NCI-H187 (cell line): ENCODE measurements around the gene WFDC5.
A peak's percentile ranks its signal among the peaks of the same experiment; 100 is the strongest.

Experiments
- DNase-seq, 2 experiments: peaks; one replicate each; lab custom pipeline; 2025; lab: John Stamatoyannopoulos, UW

The WFDC5 gene

DNA sequence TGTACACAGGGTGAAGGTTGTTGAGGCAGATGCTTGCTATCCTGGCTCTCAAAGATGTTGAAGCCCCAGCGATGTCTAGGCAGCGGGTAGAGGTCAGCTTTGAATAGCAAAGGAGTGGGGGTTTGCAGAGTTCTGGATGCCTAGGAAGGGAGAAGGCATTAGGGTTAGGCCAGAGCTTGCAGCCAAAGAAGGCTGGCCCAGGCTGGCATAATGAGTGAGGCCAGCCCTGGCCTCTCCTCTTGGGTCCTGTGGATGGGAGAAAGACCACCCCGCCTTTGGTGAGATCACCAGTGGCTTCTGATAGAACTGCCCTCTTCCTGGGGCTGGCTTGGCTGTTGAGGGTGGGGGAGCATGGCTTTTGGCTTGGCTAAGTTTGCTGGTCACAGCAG is 406 bp upstream of the WFDC5 start:
- no peak for DNase-seq

DNA sequence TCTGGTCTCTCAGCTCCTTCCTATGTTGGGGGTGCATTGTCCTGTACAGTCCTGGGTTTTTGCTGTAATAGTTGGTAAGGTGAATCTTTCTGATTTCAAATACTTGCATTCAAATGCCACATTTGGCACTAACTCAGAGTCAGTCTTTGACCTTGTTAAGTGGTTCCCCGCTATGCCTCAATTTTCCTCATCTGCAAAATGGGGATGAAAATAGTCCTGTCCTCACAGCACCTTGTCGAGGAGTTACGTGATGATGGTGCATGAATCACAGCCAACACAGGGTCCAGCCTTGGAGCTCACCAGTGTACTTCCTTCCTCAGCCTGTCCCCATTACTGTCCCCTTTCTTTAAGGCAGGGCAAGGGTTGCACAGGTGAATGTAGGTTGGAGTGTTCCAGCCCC is 1.1 kb downstream of the WFDC5 start:
- DNase-seq, result no peak

DNA sequence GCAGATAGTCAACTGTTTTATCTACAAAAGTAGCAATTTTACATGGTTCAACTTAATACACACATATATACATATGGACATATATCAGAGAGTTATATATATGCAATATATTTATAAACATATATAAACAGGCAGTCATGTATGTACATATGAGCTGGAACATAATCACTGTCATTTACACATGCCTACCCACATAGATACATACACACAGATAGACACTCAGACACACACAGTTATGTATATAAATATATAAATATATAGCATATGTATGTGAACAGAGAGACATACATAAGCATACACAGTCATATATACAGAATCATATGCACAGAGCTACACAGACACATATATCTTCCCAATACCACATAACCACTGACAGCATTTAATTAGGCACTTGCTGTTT is 2.2 kb downstream of the WFDC5 start:
- no peak for DNase-seq

DNA sequence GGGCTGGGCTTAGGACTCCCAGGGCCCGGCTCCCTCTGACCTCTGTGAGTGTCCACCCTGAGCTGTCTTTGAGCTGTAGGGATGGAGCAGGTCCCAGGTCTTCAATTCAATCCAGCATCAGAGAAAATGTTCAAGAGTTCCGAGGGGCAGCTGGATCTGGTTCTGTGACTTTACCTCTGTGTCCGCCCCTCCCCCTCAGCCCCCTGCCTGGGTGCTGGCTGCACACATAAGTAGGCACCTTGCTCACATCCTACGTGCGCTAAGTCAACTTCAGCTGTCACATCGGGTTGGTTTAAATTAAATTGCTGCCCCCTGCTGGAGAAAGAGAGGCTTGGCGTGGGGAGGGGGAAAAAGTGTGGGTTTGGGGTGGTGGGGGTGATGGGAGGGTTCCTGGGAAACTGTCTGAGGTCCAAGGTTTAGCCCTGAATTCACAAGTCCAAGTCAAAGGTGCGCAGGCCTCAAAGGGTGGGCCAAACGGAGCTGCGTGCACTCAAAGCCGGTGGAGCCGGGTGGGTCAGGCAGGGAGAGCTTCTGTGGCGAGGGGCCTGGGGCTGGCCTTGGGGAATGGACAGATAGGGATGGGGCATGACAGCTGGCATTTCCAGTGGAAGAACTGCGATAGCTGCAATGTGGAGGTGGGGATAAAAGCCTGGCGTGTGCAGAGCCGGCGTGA is 3.0 kb downstream of the WFDC5 start:
- DNase-seq, result no peak

DNA sequence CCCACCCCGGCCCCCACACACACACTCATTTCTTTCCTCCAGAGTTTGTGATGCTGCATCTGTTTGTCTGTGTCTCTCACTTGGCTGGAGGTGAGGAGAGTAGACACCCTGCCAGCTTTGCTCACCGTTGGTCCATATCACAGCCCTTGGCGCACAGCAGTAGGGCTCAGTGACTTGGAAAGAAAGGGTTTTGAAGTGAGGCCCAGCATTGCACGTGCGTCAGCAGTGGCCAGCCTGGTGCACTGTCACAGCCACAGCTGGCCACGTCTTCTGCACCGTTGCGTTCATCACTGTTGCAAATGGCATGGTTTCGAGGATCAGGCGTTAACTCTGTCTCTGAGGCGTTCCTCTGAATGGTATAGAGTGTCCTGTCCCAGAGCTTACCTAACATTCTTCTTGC is 3.7 kb downstream of the WFDC5 start:
- DNase-seq, result no peak

DNA sequence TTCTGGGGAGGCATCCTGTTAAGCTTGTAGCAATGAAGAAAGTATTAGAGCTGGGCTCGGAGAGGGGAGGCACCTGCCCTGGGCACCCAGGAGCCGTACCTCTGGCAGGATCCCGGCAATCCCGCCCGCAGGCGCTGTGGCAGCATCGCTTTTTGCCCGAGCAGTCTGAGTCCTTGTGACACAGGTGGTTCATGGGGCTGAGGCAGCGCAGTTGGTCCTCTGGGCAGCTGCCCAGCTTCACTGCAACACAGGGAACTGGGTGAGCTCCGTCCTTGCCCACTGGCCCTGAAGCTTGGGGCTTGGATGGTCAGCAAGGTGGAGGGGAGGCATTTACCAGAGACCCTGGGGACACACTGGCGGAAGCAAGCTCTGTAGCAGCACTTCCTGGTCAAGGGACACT is 4.7 kb downstream of the WFDC5 start:
- no peak for DNase-seq

DNA sequence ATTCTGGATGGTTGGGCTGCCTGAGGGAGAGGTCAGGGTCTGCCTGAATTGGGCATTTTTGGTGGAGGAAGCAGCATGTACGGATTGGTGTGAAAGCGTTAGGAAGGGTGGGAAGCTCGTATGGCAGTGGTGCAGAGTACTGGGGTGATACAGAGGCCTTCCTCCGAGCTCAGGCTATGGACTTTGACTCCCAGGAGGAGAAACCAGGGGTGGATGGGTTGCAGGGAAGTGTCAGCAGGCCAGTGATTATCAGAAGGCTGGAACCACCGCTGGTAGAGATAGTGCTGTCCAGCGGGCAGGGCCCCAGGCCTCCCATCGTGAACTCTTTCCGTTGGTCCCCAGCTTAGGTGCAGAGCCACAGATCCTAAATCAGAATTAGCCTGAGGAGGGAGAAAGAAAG is 5.3 kb downstream of the WFDC5 start:
- no peak for DNase-seq

DNA sequence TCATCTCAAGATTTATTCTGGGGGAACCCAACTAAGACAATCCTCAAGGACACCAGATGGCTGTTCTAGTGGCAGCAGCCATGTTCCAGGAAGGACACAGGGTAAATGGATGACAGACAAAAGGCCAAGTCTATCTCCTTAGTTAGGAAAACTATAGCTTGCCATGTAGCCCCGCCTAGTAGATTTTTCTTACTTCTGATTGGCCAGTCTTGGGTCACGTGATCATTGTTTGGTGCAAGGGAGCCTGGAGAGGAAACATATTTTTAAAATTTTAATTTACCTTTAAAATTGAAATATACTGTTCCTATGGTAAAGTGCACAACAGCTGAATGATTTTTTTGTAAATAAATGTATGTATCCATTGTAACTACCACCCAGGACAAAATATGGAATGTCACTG is 9.7 kb downstream of the WFDC5 start:
- DNase-seq, result no peak

DNA sequence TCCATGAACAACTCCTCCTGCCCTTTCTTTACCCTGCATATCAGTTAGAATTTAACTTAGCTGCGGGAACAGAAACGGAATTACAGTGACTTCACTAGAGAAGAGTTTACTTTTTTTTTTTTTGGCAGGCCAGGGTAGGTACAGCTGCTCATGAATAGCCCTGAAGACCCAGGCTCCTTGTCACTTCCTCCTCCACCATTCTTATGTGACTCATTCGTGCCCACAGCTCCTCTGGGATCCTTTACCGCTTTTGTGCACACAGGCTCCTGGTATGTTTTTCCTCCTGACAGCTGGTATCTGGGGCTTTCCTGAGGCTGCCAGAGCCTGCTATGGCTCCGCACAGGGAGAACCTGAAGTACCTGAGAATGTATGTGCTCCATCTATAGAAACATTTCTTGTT is 10.2 kb downstream of the WFDC5 start:
- no peak for DNase-seq

DNA sequence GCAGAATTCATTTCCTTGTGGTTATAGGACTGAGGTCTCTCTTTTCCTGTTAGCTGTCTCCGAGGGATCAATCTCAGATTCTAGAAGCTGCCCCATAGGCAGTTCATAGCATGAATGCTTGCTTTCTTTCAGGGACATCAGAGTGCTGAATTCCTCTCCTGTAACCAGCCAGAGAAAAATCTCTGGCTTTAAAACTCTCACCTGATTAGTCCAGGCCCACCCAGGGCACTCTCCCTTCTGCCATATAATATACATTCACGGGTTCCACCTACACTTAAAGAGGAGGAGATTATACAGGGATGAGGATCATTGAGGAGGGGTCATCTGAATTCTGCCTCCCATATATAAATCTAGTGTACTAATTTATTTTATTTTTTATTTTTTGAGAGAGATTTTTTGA is 11.9 kb downstream of the WFDC5 start:
- DNase-seq, result no peak

DNA sequence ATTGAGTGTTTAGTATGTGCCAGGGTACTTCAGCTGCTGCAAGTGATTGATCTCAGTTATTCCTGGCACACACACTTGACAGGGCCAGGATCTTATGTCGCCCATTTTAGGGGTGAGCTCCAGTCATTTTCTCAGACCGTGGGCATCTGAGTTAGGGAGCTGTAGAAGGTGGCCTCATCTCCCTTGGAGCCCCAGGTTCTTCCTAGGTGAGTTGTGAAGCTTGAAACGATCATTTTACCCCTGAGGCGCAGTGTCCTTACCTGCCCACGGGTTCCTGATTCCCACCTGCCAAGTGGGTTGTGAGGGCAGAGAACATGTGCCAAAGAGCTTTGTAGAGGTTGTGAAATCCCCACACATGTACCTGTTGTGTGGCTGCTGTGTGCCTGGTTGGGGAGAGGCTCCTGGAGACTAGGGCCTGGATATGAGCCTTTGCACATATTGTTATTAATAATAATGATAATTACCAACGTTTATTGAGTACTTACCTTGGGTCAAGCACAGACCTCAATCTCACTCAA is 13.6 kb downstream of the WFDC5 start:
- no peak for DNase-seq

DNA sequence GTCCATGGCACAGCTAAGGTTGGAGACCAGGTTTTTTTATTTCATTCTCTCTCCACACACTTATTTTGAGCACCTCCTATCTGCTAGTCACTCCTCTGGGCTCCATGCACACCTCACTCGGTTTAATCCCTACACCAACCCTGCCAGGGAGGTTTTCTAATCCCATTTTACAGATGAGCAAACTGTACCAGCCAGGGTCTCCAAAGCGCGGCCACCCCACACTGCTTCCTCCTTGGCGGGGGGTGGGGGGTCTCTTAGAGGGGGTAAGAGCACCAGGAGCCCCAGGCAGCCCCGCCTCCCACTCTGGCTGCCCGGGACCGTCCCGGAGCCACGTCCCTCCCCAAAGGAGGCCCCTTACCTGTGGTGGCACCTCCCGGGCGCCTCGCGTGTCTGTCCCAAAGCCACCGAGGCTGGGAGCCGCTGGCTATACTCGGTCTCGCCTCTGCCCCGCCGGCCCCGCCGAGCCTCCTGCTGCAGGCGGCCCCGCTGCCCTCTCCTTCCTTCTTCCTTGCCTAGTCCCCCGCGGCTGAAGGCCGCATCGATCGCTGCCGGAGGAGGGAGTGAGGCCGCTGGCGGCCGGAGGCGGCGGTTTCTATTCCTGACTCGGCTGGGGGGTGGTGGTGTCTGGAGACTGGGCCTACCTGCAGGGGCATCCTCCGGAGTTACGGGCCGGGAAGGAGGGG is 14.3 kb downstream of the WFDC5 start, which contains the start of gene KCNS1:
Gene KCNS1, minus strand, starts transcription at position 565 of the 683 bp plus-strand sequence. CDS start 1,891 bp downstream, outside the sequence.
- DNase-seq, result no peak

DNA sequence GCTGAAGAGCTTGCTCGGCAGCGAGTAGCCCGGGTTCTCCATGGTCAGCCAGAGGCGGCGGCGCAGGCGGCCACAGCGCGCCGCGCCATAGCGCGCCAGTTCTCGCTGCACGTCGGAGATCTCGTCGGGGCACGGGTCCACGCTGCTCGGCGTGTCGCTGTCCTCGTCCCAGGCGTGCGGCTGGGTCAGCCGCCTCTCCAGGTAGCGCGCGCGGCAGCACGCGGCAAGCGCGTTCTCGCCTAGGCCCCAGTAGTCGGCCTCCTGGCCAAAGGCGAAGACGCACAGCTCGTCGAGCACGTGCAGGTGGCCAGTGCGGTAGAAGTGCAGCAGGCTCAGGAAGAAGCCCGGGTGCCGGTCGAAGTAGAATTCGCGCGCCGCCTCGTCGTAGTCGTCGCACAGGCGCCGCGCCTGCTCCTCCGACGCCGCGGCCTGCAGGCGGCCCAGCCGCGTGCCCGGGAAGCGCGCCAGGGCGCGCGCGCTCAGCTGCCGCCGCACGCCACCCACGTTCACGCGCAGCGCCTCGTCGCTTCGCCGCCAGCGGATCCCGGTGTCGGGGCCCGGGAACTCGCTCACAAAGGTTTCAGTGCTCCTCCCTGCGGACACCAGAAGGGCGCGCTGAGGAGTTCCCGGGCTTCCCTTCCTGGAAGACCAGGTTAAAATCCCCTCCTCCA is 16.7 kb downstream of the WFDC5 start:
- no peak for DNase-seq

DNA sequence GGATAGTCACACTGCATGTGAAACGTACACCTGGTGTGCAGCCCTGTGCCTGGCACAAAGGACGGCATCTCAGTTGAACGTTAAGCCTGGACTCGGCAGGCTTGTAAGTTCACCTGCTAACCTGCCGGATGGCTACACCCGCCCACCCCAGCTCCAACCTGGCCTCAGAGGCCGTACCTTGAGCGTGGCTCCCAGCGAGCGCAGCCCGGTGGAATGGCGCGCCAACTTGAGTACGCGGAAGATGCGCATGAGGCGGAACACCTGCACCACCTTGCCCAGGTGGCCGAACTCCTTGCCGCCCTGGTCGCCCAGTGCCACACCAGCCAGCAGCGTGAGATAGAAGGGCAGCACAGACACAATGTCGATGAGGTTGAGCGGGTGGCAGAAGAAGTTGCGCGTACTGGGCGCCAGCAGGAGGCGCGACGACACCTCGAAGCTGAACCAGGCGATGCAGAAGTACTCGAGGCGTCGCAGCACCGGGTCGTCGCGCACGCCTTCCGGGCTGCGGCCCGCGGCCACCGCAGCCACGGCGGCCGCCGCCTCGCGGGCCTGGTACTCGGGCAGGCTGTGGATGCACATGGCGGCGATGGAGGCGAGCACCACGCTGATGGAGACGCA is 17.4 kb downstream of the WFDC5 start:
- DNase-seq, result no peak

DNA sequence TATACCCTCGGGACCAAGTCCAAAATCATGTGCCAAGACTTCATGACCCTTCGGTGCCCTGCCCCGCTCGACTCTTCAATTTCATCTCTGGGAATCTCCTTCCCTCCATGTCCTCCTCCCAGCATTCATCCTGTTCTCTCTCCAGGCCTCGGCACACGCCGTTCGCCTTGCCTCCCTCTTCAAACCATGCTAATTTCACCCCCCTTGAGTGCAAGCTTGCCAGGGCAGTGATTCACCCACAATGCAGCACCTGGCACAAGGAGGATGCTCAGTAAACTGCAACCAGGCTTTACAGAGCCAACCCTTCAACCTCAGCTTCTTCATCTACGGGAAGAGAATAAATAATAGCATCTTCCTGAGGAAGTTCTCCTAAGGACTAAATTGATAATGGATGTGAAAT is 18.2 kb downstream of the WFDC5 start:
- no peak for DNase-seq

DNA sequence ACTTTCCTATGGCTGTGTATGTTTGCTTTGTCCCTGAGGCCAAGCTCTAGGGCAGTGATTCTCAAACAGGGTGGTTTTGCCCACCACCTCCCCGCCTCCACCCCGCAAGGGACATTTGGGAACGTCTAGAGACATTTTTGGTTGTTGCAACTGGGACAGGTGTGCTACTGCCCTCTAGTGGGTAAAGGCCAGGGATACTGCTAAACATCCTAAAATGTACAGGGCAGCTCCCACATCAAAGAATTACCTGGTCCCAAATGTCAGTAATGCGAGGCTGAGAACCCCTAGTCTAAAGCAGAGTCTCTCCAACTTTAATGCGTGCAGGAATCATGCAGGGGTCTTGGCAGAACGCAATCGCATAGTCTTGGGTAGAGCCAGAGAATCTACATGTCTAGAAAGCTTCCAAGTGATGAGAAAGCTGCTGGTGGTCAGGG is 19.2 kb downstream of the WFDC5 start:
- peak in 1 of 2 experiments; percentile 13 for DNase-seq

DNA sequence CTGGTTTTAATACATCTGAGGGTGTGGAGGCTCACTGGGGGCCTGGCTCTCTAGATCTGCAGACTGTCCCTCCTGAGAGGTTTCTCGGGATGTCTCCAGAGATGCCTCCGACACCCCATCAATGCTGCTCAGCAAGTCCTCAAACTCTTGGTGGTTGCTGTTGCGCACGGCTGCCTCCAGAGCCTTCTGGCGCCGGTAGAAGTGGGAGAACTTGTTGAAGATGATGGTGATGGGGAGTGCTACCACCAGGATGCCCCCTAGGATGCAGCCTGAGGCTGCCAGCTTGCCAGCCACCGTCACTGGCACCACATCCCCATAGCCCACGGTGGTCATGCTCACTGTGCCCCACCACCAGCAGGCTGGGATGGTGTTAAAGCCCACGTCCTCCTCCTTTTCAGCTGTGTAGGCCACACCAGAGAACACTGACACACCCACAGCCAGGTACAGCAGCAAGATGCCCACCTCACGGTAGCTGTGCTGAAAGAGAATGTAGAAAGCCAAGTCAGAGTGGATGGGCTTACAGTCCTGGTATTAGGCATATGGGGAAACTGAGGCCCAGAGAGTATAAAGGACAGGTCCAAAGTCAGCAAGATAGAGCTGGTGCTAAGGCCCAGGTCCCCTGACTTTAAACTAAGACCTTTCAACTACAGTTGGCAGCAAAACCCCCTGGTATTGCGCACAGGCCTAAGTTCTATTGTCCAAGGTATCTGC is 20.0 kb downstream of the WFDC5 start:
- no peak for DNase-seq

DNA sequence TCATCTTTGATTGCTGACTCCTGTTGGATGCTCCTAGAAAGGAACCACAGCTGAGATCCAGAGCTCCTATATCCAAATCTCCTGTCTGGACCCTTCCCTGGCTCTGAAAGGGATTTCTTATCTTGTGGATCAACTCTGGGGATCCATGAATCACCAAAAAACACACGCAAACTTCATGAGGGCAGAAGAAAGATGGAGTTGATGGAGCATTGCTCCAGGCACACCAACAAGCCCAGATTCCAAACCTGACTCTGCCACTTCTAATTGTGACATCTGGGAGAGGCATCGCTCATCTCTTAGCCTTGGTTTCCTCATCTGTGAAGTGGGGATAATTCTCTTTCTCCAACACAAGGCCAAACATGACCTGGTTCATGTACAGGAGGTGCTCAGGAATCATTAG is 20.8 kb downstream of the WFDC5 start:
- no peak for DNase-seq

DNA sequence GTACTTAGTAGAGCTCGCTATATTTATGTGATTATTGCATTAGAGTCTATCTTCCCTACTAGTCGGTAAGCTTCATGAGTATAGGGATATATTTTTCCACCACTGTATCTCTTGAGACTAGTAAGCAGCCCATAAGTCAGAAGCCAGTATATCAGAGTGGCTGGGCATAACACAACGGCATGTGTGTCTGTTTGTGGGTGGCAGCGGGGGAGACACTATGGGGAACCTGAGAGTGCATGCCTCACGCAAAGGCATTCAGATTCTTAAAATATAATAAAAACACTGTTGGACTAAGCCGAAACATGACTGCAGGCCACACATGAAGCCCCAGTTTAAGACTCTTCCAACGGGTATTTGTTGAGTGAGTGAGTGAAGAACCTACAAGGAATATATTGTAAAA is 22.1 kb downstream of the WFDC5 start:
- no peak for DNase-seq

DNA sequence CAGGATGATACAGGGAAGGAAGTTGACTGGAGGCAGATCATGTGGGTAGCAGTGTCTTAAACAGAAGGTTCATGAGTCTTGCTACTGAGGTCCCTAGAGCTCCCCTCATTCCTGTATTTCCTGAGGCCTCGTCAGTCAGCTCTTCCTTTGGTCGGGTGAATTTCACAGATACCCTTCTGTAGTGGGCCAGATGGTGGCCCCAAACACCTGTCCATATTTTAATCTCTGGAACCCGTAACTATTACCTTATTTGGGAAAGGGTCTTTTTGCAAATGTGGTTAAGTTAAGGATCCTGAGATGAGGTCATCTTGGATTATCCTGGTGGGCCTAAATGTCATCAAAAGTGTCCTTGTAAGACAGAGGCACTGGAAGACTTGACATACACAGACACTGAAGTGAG is 23.6 kb downstream of the WFDC5 start:
- no peak for DNase-seq

DNA sequence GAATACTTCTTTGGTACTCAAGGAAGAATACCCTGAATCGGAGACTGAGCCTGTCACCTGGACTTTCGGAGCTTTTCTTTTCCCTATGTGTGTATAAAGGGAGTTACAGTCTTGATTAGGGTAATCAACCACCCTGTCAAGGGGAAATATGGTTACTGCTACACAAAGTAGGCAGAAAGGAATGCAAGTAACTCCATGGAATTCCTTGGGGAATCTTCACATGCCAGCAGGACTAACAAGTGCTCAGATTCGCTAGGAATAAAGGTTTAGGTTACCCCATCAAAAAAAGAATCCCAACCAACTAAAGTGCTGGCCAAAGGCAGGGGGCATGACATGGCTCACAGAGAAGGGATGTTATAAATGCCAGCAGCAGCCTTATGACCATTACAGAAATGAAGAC is 24.5 kb downstream of the WFDC5 start:
- DNase-seq, result no peak

DNA sequence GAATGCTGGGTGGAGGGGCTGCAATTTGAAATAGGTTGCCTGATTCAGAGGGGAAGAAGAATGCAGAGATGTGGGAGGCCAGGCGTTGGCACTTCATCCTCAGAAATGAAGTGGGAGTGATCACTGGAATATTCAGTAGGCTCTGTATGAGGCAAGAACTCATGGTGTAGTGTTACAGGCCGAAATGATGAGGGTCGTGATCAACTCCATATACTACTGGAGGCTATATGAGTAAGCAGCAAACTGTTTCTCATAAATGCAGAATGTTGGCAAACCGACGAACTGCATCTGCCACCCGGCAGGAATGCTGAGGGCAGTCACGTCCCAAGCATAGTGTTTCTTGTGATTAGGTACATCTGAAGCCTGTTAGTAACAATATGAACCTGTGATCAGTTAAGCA is 26.7 kb downstream of the WFDC5 start:
- no peak for DNase-seq
